ENCODE results near the gene MSI2.
A peak's percentile ranks its signal among the peaks of the same experiment; 100 is the strongest.

Gene MSI2

DNA sequence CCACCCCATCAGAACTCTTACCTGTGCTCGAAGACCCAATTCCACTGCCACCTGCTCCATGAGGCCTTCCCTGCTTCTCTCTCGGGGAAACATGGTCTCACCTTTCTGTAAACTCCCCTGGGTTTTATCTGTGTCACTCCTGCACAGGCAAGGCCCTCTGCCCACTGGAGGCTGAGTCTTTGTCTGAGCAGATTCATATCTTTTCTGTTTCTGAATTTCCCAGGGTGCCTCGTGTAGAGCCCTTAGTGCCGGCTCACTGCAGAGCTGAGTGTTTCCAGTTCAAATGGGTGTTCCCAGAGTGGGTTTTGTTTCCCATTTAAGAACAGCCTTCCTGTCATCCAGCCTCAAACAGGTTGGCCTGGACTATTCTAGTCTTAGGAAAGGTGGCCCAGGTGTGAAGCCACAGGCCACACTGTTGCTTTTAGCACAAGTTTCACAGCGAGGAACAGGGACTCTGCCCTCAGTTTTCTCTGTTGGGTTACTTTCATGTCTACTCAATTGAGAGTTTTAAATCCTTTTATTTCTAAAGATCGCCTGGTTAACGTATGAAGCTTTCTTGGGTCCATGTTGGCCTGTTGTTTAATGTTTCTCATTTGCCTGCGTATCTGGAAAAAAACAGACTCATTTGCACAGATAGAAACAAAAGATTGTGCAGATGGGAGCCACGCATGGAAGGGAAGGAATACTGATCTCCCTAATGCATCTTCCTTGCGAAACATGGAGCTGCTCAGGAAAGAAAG, 228.7 kb downstream of the MSI2 start:
- Mint-ChIP-seq H3K9me3 (no peaks in the 10 kb centered on the region), H3K27ac (peak overlapping the region in 1 of 2 donors; percentile 71), H3K4me1 (peaks cover 87% of the 10 kb centered on the region), H3K4me3 (peak overlapping the region in 1 of 2 donors; percentile 33), H3K27me3 (no peaks in the 10 kb centered on the region)
- ATAC-seq = peak; percentile 68
- no peak for DNase-seq

DNA sequence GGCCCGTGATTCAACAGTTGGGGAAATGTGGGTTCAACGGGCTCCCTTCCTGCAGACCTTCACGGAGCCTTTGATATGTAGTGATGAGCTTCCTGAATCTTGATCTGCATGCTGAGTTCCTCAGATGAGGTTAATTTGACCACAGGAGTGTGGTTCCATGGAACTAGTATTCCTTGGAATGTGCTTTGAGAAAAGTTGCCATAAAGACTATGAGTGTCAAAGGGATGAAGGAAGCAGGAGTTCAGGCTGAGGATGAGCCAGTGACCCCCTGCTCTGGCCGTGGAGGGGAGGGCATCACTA, 229.2 kb downstream of the MSI2 start:
- no peaks in the 10 kb centered on the region for H3K27me3 Mint-ChIP-seq
- peak overlapping the region in 1 of 2 donors; percentile 71 for H3K27ac Mint-ChIP-seq
- H3K4me1 Mint-ChIP-seq = peaks cover 86% of the 10 kb centered on the region
- peak overlapping the region in 1 of 2 donors; percentile 33 for H3K4me3 Mint-ChIP-seq
- DNase-seq = no peak
- H3K9me3 Mint-ChIP-seq = no peaks in the 10 kb centered on the region
- no peak for ATAC-seq

DNA sequence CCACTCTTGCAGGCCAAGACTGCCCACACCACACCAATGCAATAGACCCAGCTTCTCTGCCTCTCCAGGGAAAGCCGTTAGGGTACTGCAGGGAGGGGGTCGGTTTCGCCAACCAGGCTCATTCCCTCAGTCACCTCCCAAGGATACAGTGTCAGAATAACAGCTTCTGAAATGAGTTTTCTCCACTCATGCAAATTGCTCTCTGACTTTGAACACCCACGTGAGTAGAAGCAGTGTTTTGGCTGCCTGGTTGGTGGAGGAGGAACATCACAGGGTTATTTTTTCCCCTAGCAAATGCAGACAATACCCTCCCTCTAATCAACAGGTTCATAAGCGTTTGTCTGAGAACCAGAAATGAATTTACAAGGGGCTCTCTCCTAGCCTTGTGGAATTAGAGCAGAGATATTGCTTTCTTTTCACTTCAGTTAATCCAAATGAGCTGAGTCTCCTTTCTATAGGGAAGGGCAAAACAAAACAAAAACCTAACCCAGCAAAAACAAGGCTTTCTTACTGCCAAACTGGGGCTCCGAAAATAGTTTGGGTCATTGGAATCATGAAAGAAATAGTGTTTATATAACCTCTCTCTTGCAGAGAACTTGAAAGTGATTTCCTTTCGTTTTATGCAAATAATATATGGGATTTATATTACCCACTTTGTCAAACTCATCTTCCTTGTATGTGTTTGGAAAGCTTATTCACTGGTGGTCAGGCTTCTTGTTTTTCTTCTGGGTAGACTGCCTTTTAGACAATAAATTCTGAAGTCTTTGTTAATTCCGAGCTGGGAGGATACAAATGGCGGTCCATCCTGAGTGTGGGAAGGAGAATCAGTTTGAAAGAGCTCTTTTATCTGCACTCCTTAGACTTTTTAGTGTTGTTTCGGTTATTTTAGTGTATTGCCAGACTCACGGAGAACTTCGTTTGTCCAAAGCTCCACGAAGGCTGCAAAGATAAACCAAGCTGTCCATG, 229.9 kb downstream of the MSI2 start:
- H3K27me3 Mint-ChIP-seq = no peaks in the 10 kb centered on the region
- H3K4me1 Mint-ChIP-seq = peaks cover 84% of the 10 kb centered on the region
- ATAC-seq (no peak), DNase-seq (no peak)
- H3K4me3 Mint-ChIP-seq = no peak overlapping the region
- no peaks in the 10 kb centered on the region for H3K9me3 Mint-ChIP-seq
- H3K27ac Mint-ChIP-seq = peak overlapping the region; percentile 6 to 59

GRCh38 chr17:57486882-57487301, 230.6 kb downstream of the MSI2 start:
- no peak for ATAC-seq
- Mint-ChIP-seq H3K4me3 (no peak overlapping the region), H3K27ac (peak overlapping the region in 1 of 2 donors; percentile 59)

DNA sequence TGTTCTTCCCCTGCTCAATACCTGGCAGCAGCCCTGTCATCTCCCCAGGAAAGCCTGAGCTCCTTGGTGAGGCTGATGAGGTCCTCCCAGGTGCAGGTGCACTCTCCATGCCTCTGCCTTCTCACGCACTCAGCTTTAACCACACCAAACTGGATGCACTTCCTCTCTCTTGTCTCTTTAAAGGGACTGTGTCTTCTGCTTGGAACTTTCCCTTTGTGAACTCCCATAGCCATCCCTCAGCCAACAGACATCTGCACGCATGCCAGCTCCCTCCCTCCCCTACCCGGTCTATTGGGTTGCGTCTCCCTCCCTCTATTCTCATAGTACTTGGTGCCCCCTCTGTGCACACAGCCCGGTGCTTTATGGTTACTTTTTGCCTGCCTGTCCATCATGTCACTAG, 231.2 kb downstream of the MSI2 start:
- no peak for ATAC-seq
- peak overlapping the region in 1 of 2 donors; percentile 58 for H3K27ac Mint-ChIP-seq
- no peaks in the 10 kb centered on the region for H3K9me3 Mint-ChIP-seq
- H3K4me3 Mint-ChIP-seq = no peak overlapping the region
- H3K27me3 Mint-ChIP-seq = no peaks in the 10 kb centered on the region
- DNase-seq = no peak
- peaks cover 71% of the 10 kb centered on the region for H3K4me1 Mint-ChIP-seq

More at GRCh38 chr17:57486882-57487301, 230.6 kb downstream of the MSI2 start:
- peaks cover 77% of the 10 kb centered on the region for H3K4me1 Mint-ChIP-seq
- no peak for DNase-seq
- H3K9me3 Mint-ChIP-seq = no peaks in the 10 kb centered on the region
- H3K27me3 Mint-ChIP-seq = no peaks in the 10 kb centered on the region

DNA sequence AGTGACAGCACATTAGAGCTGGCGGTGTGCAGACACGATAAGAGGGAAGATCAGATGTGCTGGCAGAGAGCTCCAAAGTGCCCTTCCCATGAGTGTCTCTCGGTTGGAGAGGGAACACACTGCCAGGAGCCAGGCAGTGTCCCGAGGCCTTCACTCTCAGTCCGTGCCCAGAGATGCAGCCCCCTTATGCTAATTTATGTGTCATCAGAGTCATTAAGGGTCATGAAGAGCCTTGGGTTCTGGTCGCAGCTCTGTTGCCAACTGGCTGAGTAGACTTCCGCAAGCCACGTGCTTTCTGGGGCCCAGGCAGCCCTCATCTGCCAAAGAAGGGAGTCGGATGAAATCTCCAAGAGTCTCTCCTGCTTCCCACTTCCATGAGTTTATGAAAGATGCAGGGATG, 232.5 kb downstream of the MSI2 start:
- Mint-ChIP-seq H3K4me3 (no peak overlapping the region), H3K4me1 (peaks cover 62% of the 10 kb centered on the region), H3K27me3 (no peaks in the 10 kb centered on the region), H3K9me3 (no peaks in the 10 kb centered on the region), H3K27ac (no peak overlapping the region)
- DNase-seq (no peak), ATAC-seq (no peak)

DNA sequence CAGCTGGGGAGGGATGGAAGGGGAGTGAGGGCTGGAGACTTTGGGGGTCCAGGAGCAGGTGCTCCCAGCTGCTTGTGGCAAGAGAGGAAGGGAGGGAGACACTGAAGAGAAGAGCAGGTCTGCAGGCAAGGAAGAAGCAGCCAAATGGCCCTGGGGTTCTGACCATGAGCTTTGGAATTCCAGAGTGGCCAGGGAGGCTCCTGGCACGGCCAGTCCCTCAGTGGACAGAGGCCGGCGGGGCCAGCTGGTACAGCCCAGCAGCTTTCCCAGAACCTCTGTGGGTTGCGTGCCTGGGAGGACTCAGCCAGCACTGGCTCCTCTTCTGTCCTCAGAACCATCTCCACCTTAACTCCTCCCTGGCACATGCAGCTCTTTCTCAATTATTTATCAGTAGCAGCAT, 233.0 kb downstream of the MSI2 start:
- H3K9me3 Mint-ChIP-seq = no peaks in the 10 kb centered on the region
- no peaks in the 10 kb centered on the region for H3K27me3 Mint-ChIP-seq
- no peak overlapping the region for H3K4me3 Mint-ChIP-seq
- no peak for ATAC-seq
- no peak overlapping the region for H3K27ac Mint-ChIP-seq
- peaks cover 57% of the 10 kb centered on the region for H3K4me1 Mint-ChIP-seq
- DNase-seq = no peak

GRCh38 chr17:57490111-57490845, 234.0 kb downstream of the MSI2 start:
- Mint-ChIP-seq H3K4me1 (peaks cover 47% of the 10 kb centered on the region), H3K4me3 (no peak overlapping the region), H3K27ac (no peak overlapping the region), H3K9me3 (no peaks in the 10 kb centered on the region), H3K27me3 (no peaks in the 10 kb centered on the region)
- ATAC-seq (no peak), DNase-seq (no peak)

DNA sequence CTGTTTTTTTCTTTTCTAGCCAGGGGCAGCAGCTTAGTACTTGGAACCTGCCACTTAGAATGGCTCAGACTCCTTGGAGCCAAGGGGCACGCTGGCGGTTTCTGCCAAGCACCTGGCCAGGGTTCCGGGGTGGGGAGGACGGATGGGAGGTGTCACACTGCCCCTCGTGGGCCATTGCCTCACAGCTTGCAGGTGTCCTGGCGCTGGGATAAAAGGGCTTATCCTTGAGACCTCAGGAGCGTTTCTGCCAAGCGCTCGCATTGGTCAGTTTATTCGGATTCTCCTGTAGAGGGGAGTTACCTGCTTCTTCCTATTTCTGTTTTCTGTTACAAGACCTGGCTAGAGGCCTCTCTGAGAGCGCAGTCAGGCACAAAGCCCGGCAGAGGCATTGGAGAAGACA, 234.6 kb downstream of the MSI2 start:
- H3K27ac Mint-ChIP-seq = no peak overlapping the region
- no peaks in the 10 kb centered on the region for H3K27me3 Mint-ChIP-seq
- H3K4me3 Mint-ChIP-seq = no peak overlapping the region
- no peaks in the 10 kb centered on the region for H3K9me3 Mint-ChIP-seq
- ATAC-seq (no peak), DNase-seq (no peak)
- H3K4me1 Mint-ChIP-seq = peaks cover 46% of the 10 kb centered on the region

DNA sequence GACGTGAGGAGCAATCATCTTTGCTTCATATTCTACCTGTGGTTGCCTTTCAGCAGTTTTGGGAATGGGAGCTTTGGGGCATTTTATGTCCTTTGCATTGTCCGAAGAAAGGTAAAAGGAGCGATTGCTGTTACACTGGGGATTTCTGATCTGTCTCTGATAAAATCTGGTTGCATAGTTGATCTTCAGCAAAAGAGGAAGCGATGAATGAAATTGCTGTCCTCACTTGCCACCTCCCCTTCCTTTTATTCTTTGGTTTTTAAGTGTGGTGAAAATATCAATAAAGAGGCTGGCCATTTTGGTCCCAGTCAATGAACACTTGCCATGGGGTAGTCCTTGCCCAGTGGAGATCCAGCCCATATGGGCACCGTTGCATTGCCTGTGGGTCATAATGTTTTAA, 236.8 kb downstream of the MSI2 start:
- H3K27ac Mint-ChIP-seq = no peak overlapping the region
- no peak overlapping the region for H3K4me3 Mint-ChIP-seq
- ATAC-seq (no peak), DNase-seq (no peak)
- no peaks in the 10 kb centered on the region for H3K9me3 Mint-ChIP-seq
- H3K4me1 Mint-ChIP-seq = peaks cover 47% of the 10 kb centered on the region
- no peaks in the 10 kb centered on the region for H3K27me3 Mint-ChIP-seq

DNA sequence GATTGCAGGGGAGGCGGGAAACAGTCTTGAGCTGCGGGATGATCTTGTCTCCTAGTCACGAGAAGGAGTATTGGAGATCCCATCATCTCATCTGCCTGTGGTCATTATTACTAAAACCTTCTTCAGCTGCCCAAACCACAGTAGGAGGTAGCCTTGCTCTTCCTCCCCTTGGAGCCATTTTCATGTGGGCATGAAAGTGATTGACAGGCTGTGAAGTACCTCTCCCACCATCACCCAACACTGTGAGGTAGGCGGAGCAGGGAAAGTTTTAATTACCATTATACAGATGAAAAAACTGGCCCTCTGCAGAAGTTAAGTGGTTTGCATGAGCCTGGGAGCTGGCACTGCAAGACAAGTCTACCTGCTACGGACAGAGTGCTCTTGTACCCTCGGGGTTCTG, 237.3 kb downstream of the MSI2 start:
- Mint-ChIP-seq H3K4me1 (peaks cover 51% of the 10 kb centered on the region), H3K9me3 (no peaks in the 10 kb centered on the region), H3K27ac (no peak overlapping the region), H3K27me3 (no peaks in the 10 kb centered on the region), H3K4me3 (no peak overlapping the region)
- DNase-seq = no peak
- no peak for ATAC-seq

GRCh38 chr17:57494443-57494842, 238.1 kb downstream of the MSI2 start:
- Mint-ChIP-seq H3K4me1 (peaks cover 53% of the 10 kb centered on the region), H3K27ac (peak overlapping the region in 1 of 2 donors; percentile 32), H3K4me3 (no peak overlapping the region), H3K27me3 (no peaks in the 10 kb centered on the region), H3K9me3 (no peaks in the 10 kb centered on the region)
- no peak for DNase-seq
- ATAC-seq = no peak

GRCh38 chr17:57495771-57496170, 239.4 kb downstream of the MSI2 start:
- ATAC-seq (no peak), DNase-seq (no peak)
- H3K4me3 Mint-ChIP-seq = no peak overlapping the region
- peak overlapping the region in 1 of 2 donors; percentile 2 for H3K27ac Mint-ChIP-seq
- H3K4me1 Mint-ChIP-seq = peaks cover 51% of the 10 kb centered on the region
- no peaks in the 10 kb centered on the region for H3K9me3 Mint-ChIP-seq
- no peaks in the 10 kb centered on the region for H3K27me3 Mint-ChIP-seq

DNA sequence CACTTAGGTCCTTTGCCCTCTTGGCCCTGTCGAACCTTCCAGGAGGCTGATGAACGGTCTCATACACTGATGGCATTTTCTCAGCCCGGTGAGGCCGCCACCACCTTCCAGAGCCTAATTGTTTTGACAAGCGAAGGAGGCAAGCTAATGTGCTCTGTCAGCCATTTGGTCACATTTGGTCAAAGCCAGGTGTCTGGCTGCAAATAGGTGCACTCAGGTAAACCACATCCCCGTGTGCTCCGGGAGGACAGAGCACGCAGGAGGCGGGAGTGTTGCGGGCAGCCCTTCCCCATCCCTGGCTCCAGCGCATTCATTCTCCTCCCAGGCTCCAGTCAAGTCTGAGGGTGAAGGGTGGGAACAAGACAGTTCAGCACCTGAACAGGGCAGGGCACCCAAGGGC, 240.1 kb downstream of the MSI2 start:
- H3K27me3 Mint-ChIP-seq = no peaks in the 10 kb centered on the region
- peaks cover 53% of the 10 kb centered on the region for H3K4me1 Mint-ChIP-seq
- H3K9me3 Mint-ChIP-seq = no peaks in the 10 kb centered on the region
- DNase-seq (no peak), ATAC-seq (no peak)
- H3K4me3 Mint-ChIP-seq = no peak overlapping the region
- H3K27ac Mint-ChIP-seq = no peak overlapping the region

- peaks cover 60% of the 10 kb centered on the region for H3K4me1 Mint-ChIP-seq
- ATAC-seq (no peak), DNase-seq (no peak)
- H3K27ac Mint-ChIP-seq = no peak overlapping the region
- H3K9me3 Mint-ChIP-seq = no peaks in the 10 kb centered on the region
- H3K27me3 Mint-ChIP-seq = no peaks in the 10 kb centered on the region
- H3K4me3 Mint-ChIP-seq = no peak overlapping the region
These were observed 242.1 kb downstream of the MSI2 start for GRCh38 chr17:57498443-57498842.
